Measurements from ENCODE around the gene RBMS3.

RBMS3 gene

DNA sequence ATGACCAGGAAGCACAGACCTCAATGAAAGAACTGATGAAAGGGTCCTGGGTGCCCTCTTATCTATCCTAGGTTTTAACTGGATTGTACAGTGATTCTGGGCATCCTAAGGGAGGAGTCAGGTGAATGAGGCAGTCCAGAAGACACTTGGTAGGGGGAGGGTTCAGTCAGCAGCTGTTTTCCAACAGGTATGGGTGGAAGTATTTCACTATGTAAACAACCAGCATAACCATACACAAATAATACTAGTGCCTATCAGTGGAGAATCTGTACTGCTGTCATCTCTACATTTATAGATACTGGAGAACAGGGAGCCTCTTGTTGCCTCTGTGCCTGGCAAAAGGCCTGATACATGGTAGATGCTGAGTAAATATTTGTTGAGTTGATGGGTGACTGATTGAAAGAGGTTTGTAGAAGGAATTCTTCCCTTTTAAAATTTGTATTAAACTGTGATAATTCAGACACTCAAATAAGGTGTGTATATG is 328.5 kb downstream of the RBMS3 start:
- H3K27me3 ChIP-seq (ENCODE audit: low read depth, low read length), result no peaks in the 10 kb centered on the region
- no peak overlapping the region for H3K4me3 ChIP-seq (ENCODE audit: low read depth in 1 of 2, low read length in 2 of 2)
- H3K4me1 ChIP-seq (ENCODE audit: control insufficient read depth in 1 of 2, insufficient read depth in 2 of 2, low read length in 2 of 2), result peaks cover 0 to 6% of the 10 kb centered on the region in 2 donors
- H3K36me3 ChIP-seq (ENCODE audit: control insufficient read depth in 1 of 2, insufficient read depth in 2 of 2, low read length in 2 of 2), result no peaks in the 10 kb centered on the region
- no peaks in the 10 kb centered on the region for H3K9me3 ChIP-seq (ENCODE audit: control insufficient read depth in 1 of 2, low read length in 2 of 2)
- no peak overlapping the region for H3K27ac ChIP-seq (ENCODE audit: low read length)

DNA sequence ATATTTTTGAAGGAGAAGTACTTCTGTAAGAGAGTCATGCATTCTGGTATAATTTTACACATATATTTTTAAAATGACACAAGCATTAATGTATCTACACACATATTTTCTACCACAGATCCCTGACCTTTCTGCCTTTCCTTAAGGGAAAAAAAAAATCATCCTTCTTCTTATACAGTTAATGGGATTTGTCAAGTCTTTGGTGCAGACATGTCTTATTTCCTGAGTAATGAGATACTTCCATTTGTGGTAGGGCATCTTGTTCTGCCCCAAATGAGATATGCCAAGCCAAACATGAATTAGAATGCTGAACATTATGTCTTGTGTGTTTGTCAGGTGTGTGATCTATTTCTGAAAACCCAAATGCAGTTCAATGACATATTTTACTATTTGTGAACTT is 329.9 kb downstream of the RBMS3 start:
- no peaks in the 10 kb centered on the region for H3K27me3 ChIP-seq (ENCODE audit: low read depth, low read length)
- no peak overlapping the region for H3K27ac ChIP-seq (ENCODE audit: low read length)
- H3K9me3 ChIP-seq (ENCODE audit: control insufficient read depth in 1 of 2, low read length in 2 of 2), result no peaks in the 10 kb centered on the region
- H3K4me1 ChIP-seq (ENCODE audit: control insufficient read depth in 1 of 2, insufficient read depth in 2 of 2, low read length in 2 of 2), result peaks cover 0 to 6% of the 10 kb centered on the region in 2 donors
- no peak overlapping the region for H3K4me3 ChIP-seq (ENCODE audit: low read depth in 1 of 2, low read length in 2 of 2)
- no peaks in the 10 kb centered on the region for H3K36me3 ChIP-seq (ENCODE audit: control insufficient read depth in 1 of 2, insufficient read depth in 2 of 2, low read length in 2 of 2)

GRCh38 chr3:29611252-29611651 is 330.4 kb downstream of the RBMS3 start:
- Histone ChIP-seq H3K4me3 (ENCODE audit: low read depth in 1 of 2, low read length in 2 of 2) (no peak overlapping the region), H3K27ac (ENCODE audit: low read length) (no peak overlapping the region), H3K36me3 (ENCODE audit: control insufficient read depth in 1 of 2, insufficient read depth in 2 of 2, low read length in 2 of 2) (no peaks in the 10 kb centered on the region), H3K9me3 (ENCODE audit: control insufficient read depth in 1 of 2, low read length in 2 of 2) (no peaks in the 10 kb centered on the region), H3K4me1 (ENCODE audit: control insufficient read depth in 1 of 2, insufficient read depth in 2 of 2, low read length in 2 of 2) (peaks cover 0 to 6% of the 10 kb centered on the region in 2 donors), H3K27me3 (ENCODE audit: low read depth, low read length) (no peaks in the 10 kb centered on the region)

GRCh38 chr3:29612536-29612935 is 331.7 kb downstream of the RBMS3 start:
- Histone ChIP-seq H3K27ac (ENCODE audit: low read length) (no peak overlapping the region), H3K4me3 (ENCODE audit: low read depth in 1 of 2, low read length in 2 of 2) (no peak overlapping the region), H3K27me3 (ENCODE audit: low read depth, low read length) (no peaks in the 10 kb centered on the region), H3K9me3 (ENCODE audit: control insufficient read depth in 1 of 2, low read length in 2 of 2) (no peaks in the 10 kb centered on the region), H3K4me1 (ENCODE audit: control insufficient read depth in 1 of 2, insufficient read depth in 2 of 2, low read length in 2 of 2) (peaks cover 0 to 6% of the 10 kb centered on the region in 2 donors), H3K36me3 (ENCODE audit: control insufficient read depth in 1 of 2, insufficient read depth in 2 of 2, low read length in 2 of 2) (no peaks in the 10 kb centered on the region)

GRCh38 chr3:29614954-29615353 is 334.1 kb downstream of the RBMS3 start:
- no peak overlapping the region for H3K4me3 ChIP-seq (ENCODE audit: low read depth in 1 of 2, low read length in 2 of 2)
- H3K4me1 ChIP-seq (ENCODE audit: control insufficient read depth in 1 of 2, insufficient read depth in 2 of 2, low read length in 2 of 2), result peaks cover 0 to 3% of the 10 kb centered on the region in 2 donors
- H3K27ac ChIP-seq (ENCODE audit: low read length), result no peak overlapping the region
- H3K27me3 ChIP-seq (ENCODE audit: low read depth, low read length), result no peaks in the 10 kb centered on the region
- H3K36me3 ChIP-seq (ENCODE audit: control insufficient read depth in 1 of 2, insufficient read depth in 2 of 2, low read length in 2 of 2), result no peaks in the 10 kb centered on the region
- H3K9me3 ChIP-seq (ENCODE audit: control insufficient read depth in 1 of 2, low read length in 2 of 2), result no peaks in the 10 kb centered on the region

- Histone ChIP-seq H3K9me3 (ENCODE audit: control insufficient read depth in 1 of 2, low read length in 2 of 2) (no peaks in the 10 kb centered on the region), H3K27ac (ENCODE audit: low read length) (no peak overlapping the region), H3K27me3 (ENCODE audit: low read depth, low read length) (no peaks in the 10 kb centered on the region), H3K4me3 (ENCODE audit: low read depth in 1 of 2, low read length in 2 of 2) (no peak overlapping the region), H3K36me3 (ENCODE audit: control insufficient read depth in 1 of 2, insufficient read depth in 2 of 2, low read length in 2 of 2) (no peaks in the 10 kb centered on the region), H3K4me1 (ENCODE audit: control insufficient read depth in 1 of 2, insufficient read depth in 2 of 2, low read length in 2 of 2) (peaks cover 0 to 3% of the 10 kb centered on the region in 2 donors)
Measured at GRCh38 chr3:29618395-29619282, 337.8 kb downstream of the RBMS3 start.

DNA sequence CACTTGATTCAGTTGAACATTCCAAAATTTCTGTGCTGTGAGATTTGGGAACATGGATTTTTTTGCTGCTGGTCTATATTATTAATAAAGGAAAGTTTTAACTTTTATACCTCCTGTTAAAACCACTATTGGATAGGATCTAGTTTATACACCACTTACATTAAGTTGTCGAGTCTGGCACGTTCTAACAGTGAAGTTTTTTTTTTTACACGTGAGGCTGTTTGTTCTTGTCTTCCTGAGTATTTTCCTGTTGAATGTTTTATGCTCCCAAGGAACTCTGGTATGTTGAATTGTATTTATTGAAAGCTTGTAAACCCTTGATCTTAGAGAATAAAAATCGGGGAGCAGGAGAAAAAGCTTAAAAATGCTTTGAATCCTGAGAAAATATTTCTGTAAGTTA is 338.8 kb downstream of the RBMS3 start:
- Histone ChIP-seq H3K27me3 (ENCODE audit: low read depth, low read length) (no peaks in the 10 kb centered on the region), H3K4me1 (ENCODE audit: control insufficient read depth in 1 of 2, insufficient read depth in 2 of 2, low read length in 2 of 2) (peaks cover 0 to 3% of the 10 kb centered on the region in 2 donors), H3K36me3 (ENCODE audit: control insufficient read depth in 1 of 2, insufficient read depth in 2 of 2, low read length in 2 of 2) (no peaks in the 10 kb centered on the region), H3K4me3 (ENCODE audit: low read depth in 1 of 2, low read length in 2 of 2) (no peak overlapping the region), H3K27ac (ENCODE audit: low read length) (no peak overlapping the region), H3K9me3 (ENCODE audit: control insufficient read depth in 1 of 2, low read length in 2 of 2) (no peaks in the 10 kb centered on the region)

GRCh38 chr3:29627136-29628117 is 346.6 kb downstream of the RBMS3 start:
- no peaks in the 10 kb centered on the region for H3K4me1 ChIP-seq (ENCODE audit: control insufficient read depth in 1 of 2, insufficient read depth in 2 of 2, low read length in 2 of 2)
- no peaks in the 10 kb centered on the region for H3K9me3 ChIP-seq (ENCODE audit: control insufficient read depth in 1 of 2, low read length in 2 of 2)
- no peaks in the 10 kb centered on the region for H3K36me3 ChIP-seq (ENCODE audit: control insufficient read depth in 1 of 2, insufficient read depth in 2 of 2, low read length in 2 of 2)
- H3K27ac ChIP-seq (ENCODE audit: low read length), result no peak overlapping the region
- H3K4me3 ChIP-seq (ENCODE audit: low read depth in 1 of 2, low read length in 2 of 2), result no peak overlapping the region
- H3K27me3 ChIP-seq (ENCODE audit: low read depth, low read length), result no peaks in the 10 kb centered on the region

DNA sequence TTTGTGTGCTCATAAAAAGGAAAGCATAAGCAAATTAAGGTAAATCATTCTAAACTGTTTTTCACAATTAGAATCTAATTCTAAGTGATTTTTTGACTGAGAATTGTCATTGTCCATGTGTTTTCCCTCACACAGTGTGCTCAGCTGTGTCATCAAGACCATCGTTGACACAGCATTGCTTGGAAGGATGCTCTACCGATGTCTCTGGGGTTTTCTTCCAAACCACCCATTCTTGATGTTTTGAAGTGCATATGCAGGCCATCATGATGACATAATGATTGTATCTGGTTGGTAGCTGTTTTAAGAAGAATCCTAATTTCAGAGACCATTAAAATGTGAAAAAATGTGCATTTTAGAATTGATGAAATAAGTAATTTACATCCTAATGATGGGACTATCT is 347.9 kb downstream of the RBMS3 start:
- Histone ChIP-seq H3K36me3 (ENCODE audit: control insufficient read depth in 1 of 2, insufficient read depth in 2 of 2, low read length in 2 of 2) (no peaks in the 10 kb centered on the region), H3K27ac (ENCODE audit: low read length) (no peak overlapping the region), H3K27me3 (ENCODE audit: low read depth, low read length) (no peaks in the 10 kb centered on the region), H3K4me1 (ENCODE audit: control insufficient read depth in 1 of 2, insufficient read depth in 2 of 2, low read length in 2 of 2) (no peaks in the 10 kb centered on the region), H3K4me3 (ENCODE audit: low read depth in 1 of 2, low read length in 2 of 2) (no peak overlapping the region), H3K9me3 (ENCODE audit: control insufficient read depth in 1 of 2, low read length in 2 of 2) (no peaks in the 10 kb centered on the region)

GRCh38 chr3:29635888-29636287 is 355.0 kb downstream of the RBMS3 start:
- H3K27ac ChIP-seq (ENCODE audit: low read length), result no peak overlapping the region
- no peaks in the 10 kb centered on the region for H3K27me3 ChIP-seq (ENCODE audit: low read depth, low read length)
- H3K36me3 ChIP-seq (ENCODE audit: control insufficient read depth in 1 of 2, insufficient read depth in 2 of 2, low read length in 2 of 2), result no peaks in the 10 kb centered on the region
- peaks cover 0 to 12% of the 10 kb centered on the region in 2 donors for H3K4me1 ChIP-seq (ENCODE audit: control insufficient read depth in 1 of 2, insufficient read depth in 2 of 2, low read length in 2 of 2)
- no peak overlapping the region for H3K4me3 ChIP-seq (ENCODE audit: low read depth in 1 of 2, low read length in 2 of 2)
- peaks cover 0 to 4% of the 10 kb centered on the region in 2 donors for H3K9me3 ChIP-seq (ENCODE audit: control insufficient read depth in 1 of 2, low read length in 2 of 2)

GRCh38 chr3:29637068-29637467 is 356.2 kb downstream of the RBMS3 start:
- Histone ChIP-seq H3K4me3 (ENCODE audit: low read depth in 1 of 2, low read length in 2 of 2) (no peak overlapping the region), H3K9me3 (ENCODE audit: control insufficient read depth in 1 of 2, low read length in 2 of 2) (peaks cover 0 to 4% of the 10 kb centered on the region in 2 donors), H3K27me3 (ENCODE audit: low read depth, low read length) (no peaks in the 10 kb centered on the region), H3K4me1 (ENCODE audit: control insufficient read depth in 1 of 2, insufficient read depth in 2 of 2, low read length in 2 of 2) (peaks cover 0 to 20% of the 10 kb centered on the region in 2 donors), H3K27ac (ENCODE audit: low read length) (no peak overlapping the region), H3K36me3 (ENCODE audit: control insufficient read depth in 1 of 2, insufficient read depth in 2 of 2, low read length in 2 of 2) (no peaks in the 10 kb centered on the region)
